Endothelial cell of umbilical vein (primary cell): ENCODE measurements around the gene SMURF2. TPM values are rescaled to one million over a fixed set of nuclear protein-coding genes. Genes with fewer than 3 reads are reported as not detected.
A peak's percentile ranks its signal among the peaks of the same experiment; 100 is the strongest.

Experiments used
- BruUV-seq: library from RNA; stranded (reverse); fragments of 400-500 nt; replicated peaks from 2 replicates; lab custom pipeline; 2021; lab: Mats Ljungman, UMichigan
- CTCF ChIA-PET: fragments of 300-600, 350-600 bp; sonication (Branson Sonifier 250); formaldehyde crosslinking; loops from one replicate; lab custom pipeline; 2021; ENCODE audit warnings: antibody characterized with exemption, inconsistent platforms; lab: Charles Lee
- POLR2A ChIA-PET: fragments of 300-600, 350-600 bp; sonication (Branson Sonifier 250); formaldehyde crosslinking; loops from one replicate; lab custom pipeline; 2021; ENCODE audit warnings: antibody characterized with exemption, inconsistent platforms; lab: Charles Lee
- DNase-seq: peaks from one replicate; pipeline ENCODE4 v3.0.0-alpha.2; 2011; ENCODE audit warnings: low read depth, low spot score
- FAIRE-seq: peaks from 2 replicates; lab custom pipeline; 2011; peaks lifted over from hg19 to GRCh38; lab: Jason Lieb, UNC
- H2AFZ ChIP-seq: 2 replicates; pipeline ENCODE4 v1.6.0; 2012; ENCODE audit warnings: low read depth, low read length, control low read depth, inconsistent platforms
- H3K27ac ChIP-seq: 2 replicates; pipeline ENCODE4 v1.5.1; 2011; ENCODE audit warnings: low read depth, mild to moderate bottlenecking, control low read depth, low read length, moderate library complexity; ENCODE audit not compliant: insufficient read depth
- H3K27me3 ChIP-seq, 2 experiments: 2 replicates each; pipeline versions ENCODE4 v1.6.0 to v1.6.1; 2011; ENCODE audit warnings: low read length in 2 of 2, mixed read lengths in 1 of 2; ENCODE audit not compliant: control insufficient read depth in 2 of 2, insufficient read depth in 2 of 2
- H3K36me3 ChIP-seq, 2 experiments: 2 replicates in 1 of 2; 3 replicates in 1 of 2; pipeline ENCODE4 v1.5.1; 2011; ENCODE audit warnings: low read length in 2 of 2, mild to moderate bottlenecking in 1 of 2, moderate library complexity in 1 of 2; ENCODE audit not compliant: control insufficient read depth in 2 of 2, insufficient read depth in 2 of 2; ENCODE audit errors: extremely low read depth in 1 of 2
- H3K4me1 ChIP-seq: 3 replicates; pipeline ENCODE4 v1.5.1; 2011; ENCODE audit warnings: mild to moderate bottlenecking, low read length; ENCODE audit not compliant: control insufficient read depth, insufficient read depth; ENCODE audit errors: extremely low read depth
- H3K4me2 ChIP-seq: 2 replicates; pipeline ENCODE4 v1.6.1; 2011; ENCODE audit warnings: low read length, control low read depth, mixed read lengths; ENCODE audit not compliant: insufficient read depth
- H3K4me3 ChIP-seq, 3 experiments: fragments of 200-600 bp in 1 of 3; sonication (generic), shearing (Covaris generic) in 1 of 3; replicated peaks in 1 of 3; 2 replicates each; pipeline ENCODE4 v1.5.1; 2011 to 2016; ENCODE audit warnings: control low read depth in 3 of 3, low read length in 3 of 3, mild to moderate bottlenecking in 2 of 3, inconsistent platforms in 1 of 3, low read depth in 1 of 3, moderate library complexity in 1 of 3; ENCODE audit not compliant: insufficient read depth in 1 of 3
- H3K79me2 ChIP-seq: 2 replicates; pipeline ENCODE4 v1.6.0; 2012; ENCODE audit warnings: low read length, inconsistent platforms; ENCODE audit not compliant: control insufficient read depth, insufficient read depth
- H3K9ac ChIP-seq: replicated peaks from 2 replicates; pipeline ENCODE3; 2011; ENCODE audit warnings: low read length, control low read depth; ENCODE audit not compliant: insufficient read depth; ENCODE audit errors: extremely low read depth
- H3K9me1 ChIP-seq: replicated peaks from 3 replicates; pipeline ENCODE4 v1.6.0; 2011; ENCODE audit warnings: mild to moderate bottlenecking, low read length; ENCODE audit not compliant: control insufficient read depth, insufficient read depth; ENCODE audit errors: extremely low read depth
- H3K9me3 ChIP-seq: replicated peaks from 2 replicates; pipeline ENCODE4 v1.5.1; 2012; ENCODE audit warnings: low read length, inconsistent platforms; ENCODE audit not compliant: control insufficient read depth, insufficient read depth
- H4K20me1 ChIP-seq: replicated peaks from 2 replicates; pipeline ENCODE3; 2011; ENCODE audit warnings: mild to moderate bottlenecking, low read length; ENCODE audit not compliant: control insufficient read depth, insufficient read depth; ENCODE audit errors: extremely low read depth
- CTCF ChIP-seq, 2 donors: IDR thresholded peaks; 1 replicate in 1 of 2; 2 replicates in 1 of 2; pipeline ENCODE4 v1.5.1; 2011; ENCODE audit warnings: low read length in 2 of 2, mild to moderate bottlenecking in 2 of 2, moderate library complexity in 2 of 2, control low read depth in 1 of 2, inconsistent platforms in 1 of 2, low read depth in 1 of 2; ENCODE audit not compliant: insufficient read depth in 1 of 2; ENCODE audit errors: extremely low read depth in 1 of 2
- EZH2 ChIP-seq: IDR thresholded peaks from 2 replicates; pipeline ENCODE4 v1.6.1; 2012; ENCODE audit warnings: borderline replicate concordance, low read depth, mild to moderate bottlenecking, moderate library complexity, low read length, inconsistent platforms; ENCODE audit not compliant: severe bottlenecking
- FOS ChIP-seq: IDR thresholded peaks from 2 replicates; pipeline ENCODE4 v1.6.1; 2011; ENCODE audit warnings: mild to moderate bottlenecking, low read length, moderate library complexity, borderline replicate concordance; ENCODE audit not compliant: insufficient read depth
- GATA2 ChIP-seq: IDR thresholded peaks from 2 replicates; pipeline ENCODE4 v1.7.0; 2011; ENCODE audit warnings: low read depth, mild to moderate bottlenecking, moderate library complexity, mixed read lengths, low read length; ENCODE audit not compliant: insufficient read length, insufficient read depth
- JUN ChIP-seq: IDR thresholded peaks from 2 replicates; pipeline ENCODE4 v1.6.1; 2011; ENCODE audit warnings: borderline replicate concordance, low read depth; ENCODE audit not compliant: insufficient read length, insufficient read depth
- MAX ChIP-seq: IDR thresholded peaks from 2 replicates; pipeline ENCODE4 v1.6.1; 2011; ENCODE audit not compliant: insufficient read depth, insufficient read length
- MYC ChIP-seq: IDR thresholded peaks from one replicate; pipeline ENCODE4 v1.6.1; 2011; ENCODE audit warnings: mild to moderate bottlenecking, low read depth, low read length
- POLR2A ChIP-seq: IDR thresholded peaks from 2 replicates; pipeline ENCODE4 v1.6.1; 2012; ENCODE audit warnings: low read depth, mild to moderate bottlenecking, control low read depth, low read length
- POLR2AphosphoS5 ChIP-seq: IDR thresholded peaks from 2 replicates; pipeline ENCODE4 v1.6.1; 2012; ENCODE audit warnings: low read depth, mild to moderate bottlenecking, control low read depth, low read length, moderate library complexity; ENCODE audit not compliant: insufficient read depth
- dilution Hi-C: fragments of 300-500 bp; cut with MboI; formaldehyde crosslinking; loops from one replicate; pipeline ENCODE4 v1.15.0; 2019; ENCODE audit warnings: low sequenced_read_pairs; ENCODE audit not compliant: extremely low pct_ligation_motif_present
- intact Hi-C: fragments of 100-400 bp; cut with micrococcal nuclease; formaldehyde crosslinking; loops from one replicate; pipeline ENCODE4 v1.10.0; 2022
- polyA plus RNA-seq, 4 experiments: library from polyadenylated mRNA; depleted of rRNA in 3 of 4; stranded (reverse) in 3 of 4; unstranded in 1 of 4; fragments of >200 nt; gene quantifications; 2 replicates each; pipeline versions ENCODE4 v1.2.1 to v1.2.3, GENCODE V29; 2011 to 2012; ENCODE audit warnings: missing spikeins in 1 of 4
- total RNA-seq: library from RNA; stranded (reverse); gene quantifications from 2 replicates; pipeline ENCODE4 v1.2.3, GENCODE V29; 2021

SMURF2 gene
- total and polyA plus RNA-seq, 2 donors (not counting 3 experiments of a cell fraction or from before 2014, with no cell fraction given): 32.9 to 105 TPM

GRCh38 chr17:64508683-64509082, 153.4 kb downstream of the SMURF2 start:
- POLR2A ChIA-PET: no interaction called here
- Histone ChIP-seq H3K27ac (no peak overlapping the region), H3K9me1 (no peaks in the 10 kb centered on the region), H3K4me1 (peaks cover 18% of the 10 kb centered on the region), H3K27me3 (no peaks in the 10 kb centered on the region), H4K20me1 (peaks cover 12% of the 10 kb centered on the region), H3K36me3 (peaks cover 9 to 20% of the 10 kb centered on the region in 2 experiments), H3K9me3 (no peaks in the 10 kb centered on the region), H3K79me2 (peaks cover 55% of the 10 kb centered on the region), H3K4me3 (no peak overlapping the region), H3K9ac (peak overlapping the region; percentile 7), H2AFZ (no peak overlapping the region), H3K4me2 (peak overlapping the region; percentile 98)
- no TSS peak for BruUV-seq
- TF ChIP-seq EZH2 (no peak), FOS (no peak), GATA2 (no peak), CTCF (IDR thresholded peaks at IDR 0.05; ENCODE audit: extremely low read depth in 1 of 2, insufficient read depth in 1 of 2, low read depth in 1 of 2, low read length in 2 of 2) (no peak), JUN (no peak), MAX (no peak), POLR2AphosphoS5 (no peak), MYC (no peak), POLR2A (no peak)
- CTCF ChIA-PET: no interaction called here
- dilution Hi-C loops: no loop called here
- intact Hi-C loops: loop anchor here (5.0 to 10.0 kb wide), 2 partner anchors 139 to 236 kb away; no protein-coding TSS in a partner anchor
- DNase-seq: no peak
- FAIRE-seq: no peak
